Measurements from ENCODE around the gene HNF1B. TPM values are rescaled to one million over a fixed set of nuclear protein-coding genes. Genes with fewer than 3 reads are reported as not detected.

Gene HNF1B
- total and polyA plus RNA-seq, 10 of the 15 experiments (the other 5 are each of a cell fraction or from before 2014, with no cell fraction given) = 0.51 to 12.7 (median 1.9) TPM

- RAD21 ChIA-PET (ENCODE audit: unreplicated experiment) = interaction anchor here (5.4 kb wide), 1 partner anchor 90 kb away, joined by 30 read pairs; no protein-coding TSS in a partner anchor
- no peak for ATAC-seq
Observed at GRCh38 chr17:37700881-37701280, 44.0 kb downstream of the HNF1B start.

More at GRCh38 chr17:37700881-37701280, 44.0 kb downstream of the HNF1B start:
- CTCF ChIA-PET = interaction anchor here (0.6 to 6.0 kb wide), 13 partner anchors 11 to 141 kb away, joined by 3 to 79 read pairs (median 4); no protein-coding TSS in a partner anchor
- no peak overlapping the region for H2AFZ ChIP-seq (ENCODE audit: control insufficient read depth, low read depth, low read length)
- no peaks in the 10 kb centered on the region for H4K20me1 ChIP-seq (ENCODE audit: control insufficient read depth, insufficient read depth)
- no peak overlapping the region for H3K4me3 ChIP-seq
- no peak overlapping the region for H3K9ac ChIP-seq (ENCODE audit: control insufficient read depth, insufficient read depth, low read length)
- no peaks in the 10 kb centered on the region for H3K4me1 ChIP-seq (ENCODE audit: control insufficient read depth, insufficient read depth, low read length)
- no peaks in the 10 kb centered on the region for H3K79me2 ChIP-seq (ENCODE audit: control insufficient read depth, insufficient read depth, low read length)
- intact Hi-C loops (cut with micrococcal nuclease; ENCODE audit: unreplicated experiment) = loop anchor here (1.0 to 10.0 kb wide), 5 partner anchors 36 to 176 kb away; no protein-coding TSS in a partner anchor
- H3K27ac ChIP-seq (ENCODE audit: control insufficient read depth, insufficient read depth) = no peak overlapping the region
- in situ Hi-C loops (cut with MboI) = loop anchor here (5.0 kb wide), 1 partner anchor 91 kb away; no protein-coding TSS in a partner anchor
- WGBS (ENCODE audit: insufficient coverage, insufficient replicate concordance, low lambda C conversion rate, missing lambda C conversion rate) = 28% methylated on average over 6 of the region's 6 CpGs
- H3K27me3 ChIP-seq (replicated peaks in 1 of 2; ENCODE audit: control insufficient read depth in 2 of 2, insufficient read depth in 2 of 2, low read length in 1 of 2) = no peaks in the 10 kb centered on the region
- no peak for FAIRE-seq
- TF ChIP-seq SRF (IDR thresholded peaks at IDR 0.05; ENCODE audit: low read depth in 2 of 2, low read length in 2 of 2) = no peak
- no peak for TF ChIP-seq CREB1 (IDR thresholded peaks at IDR 0.05; ENCODE audit: low read depth)
- no peak for TF ChIP-seq E4F1 (IDR thresholded peaks at IDR 0.05; ENCODE audit: borderline replicate concordance, partially characterized antibody)
- TF ChIP-seq SUZ12 (IDR thresholded peaks at IDR 0.05; ENCODE audit: unreplicated experiment) = no peak
- TF ChIP-seq JUND (IDR thresholded peaks at IDR 0.05; ENCODE audit: low read depth, low read length) = no peak
- no peak for TF ChIP-seq IKZF2 (IDR thresholded peaks at IDR 0.05)
- TF ChIP-seq KLF5 (IDR thresholded peaks at IDR 0.05; ENCODE audit: partially characterized antibody) = no peak
- TF ChIP-seq MYC (IDR thresholded peaks at IDR 0.05; ENCODE audit: insufficient read depth, insufficient read length, insufficient replicate concordance, low read length, severe bottlenecking) = no peak
- no peak for TF ChIP-seq TARDBP (IDR thresholded peaks at IDR 0.05; ENCODE audit: borderline replicate concordance)
- TF ChIP-seq NKRF (conservative IDR thresholded peaks at IDR 0.05) = no peak
- no peak for TF ChIP-seq ZSCAN29 (IDR thresholded peaks at IDR 0.05)
- TF ChIP-seq BCL11A (IDR thresholded peaks at IDR 0.05; ENCODE audit: low read depth, low read length) = no peak
- TF ChIP-seq BACH1 (IDR thresholded peaks at IDR 0.05; ENCODE audit: borderline replicate concordance) = no peak
- TF ChIP-seq NR2C2 (IDR thresholded peaks at IDR 0.05; ENCODE audit: borderline replicate concordance, control insufficient read depth, insufficient read length, low read depth) = no peak
- no peaks in the 10 kb centered on the region for H3K9me3 ChIP-seq (replicated peaks; ENCODE audit: control insufficient read depth, insufficient read depth, low read length)
- SMC1A ChIA-PET (ENCODE audit: uncharacterized antibody, unreplicated experiment) = interaction anchor here (1.2 to 4.5 kb wide), 4 partner anchors 39 to 116 kb away, joined by 5 to 41 read pairs (median 20); no protein-coding TSS in a partner anchor
- H3K36me3 ChIP-seq (ENCODE audit: control insufficient read depth in 2 of 2, insufficient read depth in 2 of 2, low read length in 1 of 2) = peaks cover 0 to 12% of the 10 kb centered on the region in 2 experiments; a peak in 2 of 4 replicates
- BruUV-seq (replicated peaks) = no TSS peak
- no peak for DNase-seq (ENCODE audit: low read depth, low spot score)
- POLR2A ChIA-PET = no interaction called here
- no peak overlapping the region for H3K4me2 ChIP-seq (ENCODE audit: control insufficient read depth, insufficient read depth)
